Measurements from ENCODE around the gene THAP8.

- TF ChIP-seq SP1 (IDR thresholded peaks at IDR 0.05) (peak; percentile 79), PKNOX1 (IDR thresholded peaks at IDR 0.05) (peak; percentile 76), ZNF384 (IDR thresholded peaks at IDR 0.05) (no peak)
Observed at GRCh38 chr19:36014012-36014924, 39.8 kb downstream of the THAP8 start, which contains the start of gene ALKBH6.
